GM12873 (cell line): ENCODE measurements around the gene PIP5K1B.

Experiments
- TF ChIP-seq, protein P1 (sequence below): IDR thresholded peaks from 2 replicates; pipeline ENCODE4 v1.5.1; 2012; ENCODE audit warnings: low read depth, mild to moderate bottlenecking, moderate library complexity, low read length, control low read depth; ENCODE audit not compliant: insufficient read depth; ENCODE audit errors: missing control alignments

PIP5K1B gene

DNA sequence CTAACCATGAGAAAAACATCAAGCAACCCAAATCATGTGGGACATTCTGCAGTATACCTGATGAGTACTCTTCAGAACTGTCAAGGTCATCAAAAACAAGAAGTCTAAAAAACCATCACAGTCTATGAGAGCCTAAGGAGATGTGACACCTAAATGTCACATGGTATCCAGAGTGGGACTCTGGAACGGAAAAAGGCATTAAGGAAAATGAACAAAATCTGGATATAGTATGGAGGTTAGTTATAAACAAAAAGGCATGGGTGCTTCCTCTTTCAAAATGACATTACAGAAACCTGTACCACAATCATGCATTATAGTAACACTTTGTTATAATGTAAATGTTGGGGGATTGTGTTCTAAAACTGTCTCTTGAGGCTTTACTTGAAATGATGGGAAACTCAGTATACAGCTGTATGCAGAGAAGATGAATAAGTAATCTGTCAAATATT is 261.5 kb downstream of the PIP5K1B start:
- TF ChIP-seq, protein P1, sequence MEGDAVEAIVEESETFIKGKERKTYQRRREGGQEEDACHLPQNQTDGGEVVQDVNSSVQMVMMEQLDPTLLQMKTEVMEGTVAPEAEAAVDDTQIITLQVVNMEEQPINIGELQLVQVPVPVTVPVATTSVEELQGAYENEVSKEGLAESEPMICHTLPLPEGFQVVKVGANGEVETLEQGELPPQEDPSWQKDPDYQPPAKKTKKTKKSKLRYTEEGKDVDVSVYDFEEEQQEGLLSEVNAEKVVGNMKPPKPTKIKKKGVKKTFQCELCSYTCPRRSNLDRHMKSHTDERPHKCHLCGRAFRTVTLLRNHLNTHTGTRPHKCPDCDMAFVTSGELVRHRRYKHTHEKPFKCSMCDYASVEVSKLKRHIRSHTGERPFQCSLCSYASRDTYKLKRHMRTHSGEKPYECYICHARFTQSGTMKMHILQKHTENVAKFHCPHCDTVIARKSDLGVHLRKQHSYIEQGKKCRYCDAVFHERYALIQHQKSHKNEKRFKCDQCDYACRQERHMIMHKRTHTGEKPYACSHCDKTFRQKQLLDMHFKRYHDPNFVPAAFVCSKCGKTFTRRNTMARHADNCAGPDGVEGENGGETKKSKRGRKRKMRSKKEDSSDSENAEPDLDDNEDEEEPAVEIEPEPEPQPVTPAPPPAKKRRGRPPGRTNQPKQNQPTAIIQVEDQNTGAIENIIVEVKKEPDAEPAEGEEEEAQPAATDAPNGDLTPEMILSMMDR = no peak

DNA sequence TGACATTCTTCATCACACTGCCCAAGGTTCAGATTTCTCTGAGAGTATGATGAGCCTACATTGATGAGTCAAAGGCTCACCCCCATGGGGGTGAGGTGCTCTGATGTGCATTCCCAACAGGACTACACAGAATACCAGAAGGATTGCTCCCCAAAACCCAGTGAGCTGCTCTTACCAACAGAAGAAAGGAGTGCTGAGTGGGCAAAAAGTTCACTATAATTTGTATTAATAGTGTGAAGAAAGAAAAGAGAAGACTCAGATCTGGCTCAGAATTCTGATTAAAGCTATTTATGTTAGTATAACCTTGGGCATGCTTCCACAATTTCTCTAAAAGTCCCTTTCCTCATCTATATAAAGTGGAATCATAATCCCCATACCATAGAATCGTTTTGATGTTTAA is 262.8 kb downstream of the PIP5K1B start:
- TF ChIP-seq, protein P1 = no peak

DNA sequence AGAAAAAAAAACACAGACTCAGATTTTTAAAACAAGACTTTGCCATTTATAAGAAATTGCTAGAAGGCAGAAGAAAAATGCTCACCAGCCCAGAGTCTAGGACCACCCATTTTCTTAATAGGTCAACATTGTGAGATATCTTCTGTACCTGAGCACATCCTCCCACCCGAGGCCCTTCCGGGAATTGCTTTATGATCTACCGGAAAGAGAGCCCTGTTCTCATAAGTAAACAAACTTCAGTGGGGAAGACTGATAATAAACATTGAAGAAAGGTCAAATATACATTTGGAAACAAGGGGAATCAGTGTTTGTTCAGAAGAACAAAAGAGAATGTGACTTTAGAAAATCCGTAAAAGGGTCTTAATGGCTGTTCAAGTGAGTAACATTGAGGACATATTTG is 264.5 kb downstream of the PIP5K1B start:
- TF ChIP-seq, protein P1 = no peak

DNA sequence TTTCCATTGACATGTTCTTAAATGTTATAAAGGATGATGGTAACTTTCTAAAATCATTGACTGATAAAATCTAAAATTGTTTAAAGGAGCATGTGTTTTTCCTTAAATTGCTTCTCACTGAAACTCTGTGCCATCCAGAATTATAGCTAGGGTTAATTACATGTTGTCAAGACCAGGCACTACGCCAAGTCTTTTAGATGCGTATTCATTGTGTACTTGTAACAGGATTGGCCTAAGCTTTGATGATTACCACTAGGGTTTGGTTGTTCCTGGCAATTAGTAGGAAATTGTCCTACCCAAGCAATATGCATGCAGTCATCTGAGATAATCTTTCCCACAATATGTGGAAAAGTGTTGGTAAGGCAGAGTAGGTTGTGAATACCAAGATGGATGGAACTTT is 265.1 kb downstream of the PIP5K1B start:
- TF ChIP-seq, protein P1 = no peak

DNA sequence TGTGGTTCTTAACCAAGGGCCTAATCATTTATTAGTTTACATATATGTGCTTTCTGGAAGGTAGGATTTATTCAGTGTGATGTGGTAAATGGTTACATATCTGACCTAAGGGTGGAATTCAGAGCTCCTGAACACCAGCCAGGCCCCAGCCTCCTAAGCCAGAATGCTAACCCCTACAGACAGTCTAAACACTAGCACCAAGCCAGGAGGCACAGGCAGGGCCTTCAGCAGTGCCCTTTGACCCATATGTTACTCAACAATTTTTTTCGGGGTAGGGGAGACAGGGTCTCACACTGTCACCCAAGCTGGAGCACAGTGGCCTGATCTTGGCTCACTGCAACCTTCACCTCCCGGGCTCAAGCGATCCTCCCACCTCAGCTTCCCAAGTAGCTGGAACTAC is 268.6 kb downstream of the PIP5K1B start:
- TF ChIP-seq, protein P1 = no peak

DNA sequence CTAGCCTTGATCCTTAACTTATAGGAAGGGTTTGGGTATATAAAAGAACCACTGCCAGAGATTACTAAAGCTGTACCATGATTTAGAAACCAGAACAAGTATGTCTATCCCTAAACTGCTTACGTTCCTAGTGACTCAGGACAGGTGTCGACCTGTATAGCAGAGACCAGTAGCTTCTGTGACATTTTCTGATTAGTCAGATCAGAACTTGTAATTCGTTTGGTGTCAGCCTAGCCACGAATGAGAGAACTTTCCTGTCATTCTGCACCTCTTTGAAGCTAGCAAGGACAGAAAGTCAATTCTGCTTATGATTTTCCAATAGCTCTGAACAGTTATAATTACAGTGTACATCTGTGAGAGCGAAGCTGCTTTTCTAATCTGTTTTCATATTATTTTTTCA is 269.4 kb downstream of the PIP5K1B start:
- TF ChIP-seq, protein P1 = no peak

DNA sequence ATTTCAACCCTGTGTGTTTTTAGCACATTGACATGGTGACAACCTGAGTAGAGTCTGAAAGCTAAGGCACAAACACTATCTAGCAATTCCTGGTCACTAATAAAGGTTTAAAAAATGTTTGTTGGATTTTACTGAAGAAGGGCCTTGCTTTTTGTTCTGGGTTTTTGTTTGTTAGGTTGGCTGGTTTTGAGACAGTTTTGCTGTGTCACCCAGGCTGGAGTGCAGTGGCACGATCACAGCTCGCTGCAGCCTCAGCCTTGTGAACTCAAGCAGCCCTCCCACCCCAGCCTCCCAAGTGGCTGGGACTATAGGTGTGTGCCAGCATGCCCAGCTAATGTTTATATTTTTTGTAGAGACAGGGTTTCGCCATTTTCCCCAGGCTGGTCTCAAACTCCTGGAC is 269.9 kb downstream of the PIP5K1B start:
- TF ChIP-seq, protein P1 = no peak
